Natural killer cell (primary cell): ENCODE measurements around the gene RNF182. TPM values are rescaled to one million over a fixed set of nuclear protein-coding genes. Genes with fewer than 3 reads are reported as not detected.

Source experiments
- ATAC-seq, 3 donors: fragments of 150-1000 bp in 2 of 3; fragments of 200-7000 bp in 1 of 3; cut with Tn5 transposase; 1 replicate in 1 of 3; 2 replicates in 2 of 3; pipeline ENCODE4 v1.10.0; 2021; ENCODE audit warnings: mild to moderate bottlenecking in 2 of 3, moderate library complexity in 2 of 3
- DNase-seq, 2 donors: peaks; one replicate each; pipeline versions ENCODE4 v3.0.0 to v3.0.0-alpha.2; 2013 to 2021; ENCODE audit warnings: mixed read lengths in 1 of 2
- H3K27ac ChIP-seq: one replicate; pipeline ENCODE4 v1.5.1; 2013; ENCODE audit warnings: mild to moderate bottlenecking, low read length
- H3K27me3 ChIP-seq: one replicate; pipeline ENCODE4 v1.6.1; 2013; ENCODE audit warnings: low read length; ENCODE audit not compliant: control insufficient read depth, insufficient read depth
- H3K36me3 ChIP-seq: one replicate; pipeline ENCODE4 v1.6.1; 2013; ENCODE audit warnings: low read length; ENCODE audit not compliant: control insufficient read depth, insufficient read depth
- H3K4me1 ChIP-seq: one replicate; pipeline ENCODE4 v1.6.1; 2013; ENCODE audit warnings: low read length; ENCODE audit not compliant: control insufficient read depth, insufficient read depth
- H3K4me3 ChIP-seq: one replicate; pipeline ENCODE4 v1.5.1; 2013; ENCODE audit warnings: low read length
- H3K9me3 ChIP-seq: one replicate; pipeline ENCODE4 v1.6.1; 2013; ENCODE audit warnings: low read length; ENCODE audit not compliant: control insufficient read depth, insufficient read depth
- H3K27ac Mint-ChIP-seq, 2 donors: one replicate each; pipeline ENCODE4 v1.8.0; 2022; ENCODE audit warnings: mild to moderate bottlenecking in 2 of 2, mixed read lengths in 2 of 2, moderate library complexity in 1 of 2
- H3K27me3 Mint-ChIP-seq, 2 donors: one replicate each; pipeline ENCODE4 v1.8.0; 2022; ENCODE audit warnings: low read depth in 2 of 2, mixed read lengths in 2 of 2
- H3K36me3 Mint-ChIP-seq: one replicate; pipeline ENCODE4 v1.8.0; 2022; ENCODE audit warnings: mixed read lengths
- H3K4me1 Mint-ChIP-seq, 2 donors: one replicate each; pipeline ENCODE4 v1.8.0; 2022; ENCODE audit warnings: mixed read lengths in 2 of 2
- H3K4me3 Mint-ChIP-seq: one replicate; pipeline ENCODE4 v1.8.0; 2022; ENCODE audit warnings: mild to moderate bottlenecking, moderate library complexity, mixed read lengths
- H3K9me3 Mint-ChIP-seq, 2 donors: one replicate each; pipeline ENCODE4 v1.8.0; 2022; ENCODE audit warnings: mixed read lengths in 2 of 2
- CTCF ChIP-seq: fragments of 200-600 bp; IDR thresholded peaks from one replicate; pipeline ENCODE4 v1.8.0; 2022; ENCODE audit warnings: antibody characterized with exemption
- WGBS: methylation state at CpG from one replicate; pipeline ENCODE4 v1.1.7; 2013; ENCODE audit warnings: missing lambda C conversion rate; ENCODE audit not compliant: insufficient coverage; 5-methylcytosine and 5-hydroxymethylcytosine counted together
- intact Hi-C: fragments of 100-400 bp; cut with micrococcal nuclease; formaldehyde crosslinking; loops from one replicate; pipeline ENCODE4 v1.14.2; 2022
- total RNA-seq, 4 donors: library from RNA; stranded (reverse); fragments of 120-200 nt in 1 of 4; gene quantifications; one replicate each; pipeline versions ENCODE4 v1.2.3 to v1.2.4, GENCODE V29; 2013 to 2022

The RNF182 gene
- total RNA-seq, 3 donors from 2014 or later (not counting 1 experiment from before 2014, with no cell fraction given): not detected

DNA sequence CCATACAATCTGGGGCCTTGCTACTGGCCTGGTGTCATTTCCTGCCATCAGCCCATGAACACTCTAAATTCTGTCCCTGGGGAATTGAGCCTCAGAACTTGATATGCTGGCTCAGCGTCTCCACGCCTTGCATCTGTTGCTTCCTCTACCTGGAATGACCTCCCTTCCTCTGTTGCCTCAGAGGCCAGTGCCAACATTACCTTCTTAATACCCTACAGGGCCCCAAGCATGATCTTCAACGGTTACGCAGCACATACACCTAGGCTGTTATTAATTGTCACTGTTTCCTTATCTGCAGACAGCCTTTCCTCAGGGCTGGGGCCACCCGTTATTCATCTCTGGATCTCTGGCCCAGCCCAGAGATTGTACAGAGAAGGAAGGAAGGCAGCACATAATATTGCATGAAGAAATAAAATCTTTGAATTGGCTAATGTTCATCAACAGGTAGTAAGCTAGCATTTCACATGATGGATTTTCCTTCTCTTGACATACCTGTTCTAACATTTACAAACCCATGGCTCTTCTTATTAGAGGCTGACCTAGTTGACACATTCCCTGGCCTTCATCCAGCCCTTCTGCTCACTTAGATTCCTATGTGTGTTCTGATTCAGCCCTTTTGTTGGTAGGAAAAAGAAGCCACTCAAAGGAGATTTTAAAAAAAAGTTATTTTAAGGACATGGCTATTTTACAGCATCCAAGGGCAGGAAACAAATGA, 8.4 kb upstream of the RNF182 start:
- H3K27me3 Mint-ChIP-seq: peaks cover 36 to 60% of the 10 kb centered on the region in 2 donors

GRCh38 chr6:13917141-13917540, 7.6 kb upstream of the RNF182 start:
- Mint-ChIP-seq H3K4me1 (no peaks in the 10 kb centered on the region), H3K27ac (no peak overlapping the region), H3K36me3 (no peaks in the 10 kb centered on the region), H3K27me3 (peaks cover 36 to 60% of the 10 kb centered on the region in 2 donors), H3K9me3 (no peaks in the 10 kb centered on the region), H3K4me3 (no peak overlapping the region)
- H3K9me3 ChIP-seq: no peaks in the 10 kb centered on the region
- intact Hi-C loops: no loop called here
- WGBS: 92% methylated on average over 1 of the region's 1 CpG
- H3K27ac ChIP-seq: no peak overlapping the region
- ATAC-seq (no peak), DNase-seq (no peak)
- no peak overlapping the region for H3K4me3 ChIP-seq
- H3K4me1 ChIP-seq: no peaks in the 10 kb centered on the region
- no peaks in the 10 kb centered on the region for H3K36me3 ChIP-seq
- H3K27me3 ChIP-seq: peaks cover 7% of the 10 kb centered on the region
- no peak for TF ChIP-seq CTCF

More for the DNA sequence above, 8.4 kb upstream of the RNF182 start:
- H3K4me3 ChIP-seq: no peak overlapping the region
- no peak overlapping the region for H3K27ac ChIP-seq
- Mint-ChIP-seq H3K27ac (no peak overlapping the region), H3K9me3 (no peaks in the 10 kb centered on the region), H3K4me1 (no peaks in the 10 kb centered on the region), H3K36me3 (no peaks in the 10 kb centered on the region), H3K4me3 (no peak overlapping the region)
- no peaks in the 10 kb centered on the region for H3K4me1 ChIP-seq
- no peaks in the 10 kb centered on the region for H3K9me3 ChIP-seq
- intact Hi-C loops: no loop called here
- peaks cover 7% of the 10 kb centered on the region for H3K27me3 ChIP-seq
- H3K36me3 ChIP-seq: no peaks in the 10 kb centered on the region
- ATAC-seq: no peak
- 77% methylated on average over 5 of the region's 5 CpGs for WGBS
- no peak for DNase-seq
- TF ChIP-seq CTCF: no peak

GRCh38 chr6:13918686-13919250, 6.0 kb upstream of the RNF182 start:
- H3K4me1 Mint-ChIP-seq: no peaks in the 10 kb centered on the region
- Histone ChIP-seq H3K27me3 (peaks cover 10% of the 10 kb centered on the region), H3K4me3 (no peak overlapping the region), H3K4me1 (no peaks in the 10 kb centered on the region), H3K36me3 (no peaks in the 10 kb centered on the region), H3K27ac (no peak overlapping the region), H3K9me3 (no peaks in the 10 kb centered on the region)
- no peaks in the 10 kb centered on the region for H3K9me3 Mint-ChIP-seq
- H3K27me3 Mint-ChIP-seq: peaks cover 35 to 63% of the 10 kb centered on the region in 2 donors
- H3K4me3 Mint-ChIP-seq: no peak overlapping the region
- no peak for TF ChIP-seq CTCF
- ATAC-seq (no peak), DNase-seq (no peak)
- WGBS: 95% methylated on average over 2 of the region's 4 CpGs
- intact Hi-C loops: no loop called here
- H3K27ac Mint-ChIP-seq: no peak overlapping the region
- H3K36me3 Mint-ChIP-seq: no peaks in the 10 kb centered on the region
